Activated effector memory CD4-positive, alpha-beta T cell treated with Interleukin-2 at 50 U/mL for 16 hours (primary cell): ENCODE data around the gene PBX1.

Experiments used
- DNase-seq: peaks from one replicate; pipeline ENCODE4 v3.0.0-alpha.2; 2020

The PBX1 gene

GRCh38 chr1:164672588-164672987 is 113.6 kb downstream of the PBX1 start:
- DNase-seq, result no peak

- no peak for DNase-seq
Measured at GRCh38 chr1:164673584-164674214, 114.7 kb downstream of the PBX1 start.

GRCh38 chr1:164675342-164675904 is 116.4 kb downstream of the PBX1 start:
- DNase-seq, result no peak

- no peak for DNase-seq
Measured at GRCh38 chr1:164678136-164678700, 119.2 kb downstream of the PBX1 start.

- no peak for DNase-seq
Measured at GRCh38 chr1:164682570-164682969, 123.6 kb downstream of the PBX1 start.

- DNase-seq, result no peak
Measured at GRCh38 chr1:164683235-164683634, 124.3 kb downstream of the PBX1 start.

GRCh38 chr1:164685266-164686035 is 126.5 kb downstream of the PBX1 start:
- no peak for DNase-seq

- DNase-seq, result no peak
Measured at GRCh38 chr1:164687777-164688176, 128.8 kb downstream of the PBX1 start.

- no peak for DNase-seq
Measured at GRCh38 chr1:164688791-164689190, 129.8 kb downstream of the PBX1 start.

- DNase-seq, result no peak
Measured at GRCh38 chr1:164689672-164690511, 130.9 kb downstream of the PBX1 start.

- no peak for DNase-seq
Measured at GRCh38 chr1:164692420-164692819, 133.4 kb downstream of the PBX1 start.

- no peak for DNase-seq
Measured at GRCh38 chr1:164693564-164694359, 134.8 kb downstream of the PBX1 start.

GRCh38 chr1:164694505-164694904 is 135.5 kb downstream of the PBX1 start:
- no peak for DNase-seq

GRCh38 chr1:164695956-164696665 is 137.1 kb downstream of the PBX1 start:
- no peak for DNase-seq

- DNase-seq, result no peak
Measured at GRCh38 chr1:164699815-164700491, 141.0 kb downstream of the PBX1 start.

- no peak for DNase-seq
Measured at GRCh38 chr1:164700683-164701082, 141.7 kb downstream of the PBX1 start.

GRCh38 chr1:164701189-164701761 is 142.3 kb downstream of the PBX1 start:
- DNase-seq, result no peak

GRCh38 chr1:164702216-164702615 is 143.2 kb downstream of the PBX1 start:
- DNase-seq, result no peak

GRCh38 chr1:164702664-164703063 is 143.7 kb downstream of the PBX1 start:
- no peak for DNase-seq

GRCh38 chr1:164703463-164703862 is 144.5 kb downstream of the PBX1 start:
- DNase-seq, result no peak
